ENCODE data around the gene ELOA. TPM values are rescaled to one million over a fixed set of nuclear protein-coding genes. Genes with fewer than 3 reads are reported as not detected.

The ELOA gene
- total and polyA plus RNA-seq, 9 of the 15 experiments (the other 6 are each of a cell fraction or from before 2014, with no cell fraction given), result 31.9 to 98.6 (median 61.3) TPM

GRCh38 chr1:23799570-23800399 is 56.5 kb downstream of the ELOA start:
- H3K9me3 ChIP-seq (replicated peaks; ENCODE audit: control insufficient read depth, insufficient read depth, low read depth, low read length), result no peaks in the 10 kb centered on the region
- H3K79me2 ChIP-seq (ENCODE audit: control insufficient read depth, insufficient read depth, low read length), result peaks cover 24% of the 10 kb centered on the region
- H3K4me3 ChIP-seq, result peak overlapping the region; percentile 80
- H3K27ac ChIP-seq (ENCODE audit: extremely low read depth, low read depth, low read length), result peak overlapping the region; percentile 74
- intact Hi-C loops (cut with micrococcal nuclease), result loop anchor here (1.0 to 2.0 kb wide), 2 partner anchors 22 to 27 kb away; no protein-coding TSS in a partner anchor
- H3K4me1 ChIP-seq (replicated peaks in 1 of 2; ENCODE audit: control insufficient read depth in 2 of 2, insufficient read depth in 2 of 2, low read length in 2 of 2), result peaks cover 21 to 46% of the 10 kb centered on the region in 2 experiments
- in situ Hi-C loops (cut with MboI), result no loop called here
- H3K27me3 ChIP-seq (ENCODE audit: control insufficient read depth in 2 of 2, insufficient read depth in 2 of 2, low read length in 2 of 2), result no peaks in the 10 kb centered on the region
- H2AFZ ChIP-seq (ENCODE audit: low read depth, low read length), result peak overlapping the region; percentile 77
- ChIA-PET POLR2A (interaction anchor here (0.5 to 6.8 kb wide), 10 partner anchors 8 to 157 kb away, joined by 3 to 71 read pairs (median 4); partner anchors contain the start of genes LYPLA2 and PITHD1), CTCF (ENCODE audit: low intra/inter-chr PET ratio) (no interaction called here)
- DNase-seq (ENCODE audit: extremely low read depth in 1 of 4, low spot score in 3 of 4), result peak; percentile 72 to 90 (median 82)
- peaks cover 5% of the 10 kb centered on the region for H3K9me1 ChIP-seq (ENCODE audit: control insufficient read depth, insufficient read depth, low read length)
- H3K4me2 ChIP-seq (ENCODE audit: insufficient read depth, low read length), result peak overlapping the region; percentile 96
- TSS peak; percentile 67 for BruUV-seq (replicated peaks)
- ATAC-seq, result peak; percentile 59
- H3K36me3 ChIP-seq (ENCODE audit: control insufficient read depth, insufficient read depth, low read length), result peaks cover 43% of the 10 kb centered on the region; the same call in 2 of the 3 replicates
- WGBS (ENCODE audit: insufficient coverage, low coverage, missing lambda C conversion rate), result 3% methylated on average over 38 of the region's 48 CpGs
- no peaks in the 10 kb centered on the region for H4K20me1 ChIP-seq (replicated peaks; ENCODE audit: control insufficient read depth, insufficient read depth, low read length)
- peak; percentile 51 for FAIRE-seq
- H3K9ac ChIP-seq (ENCODE audit: insufficient read depth in 1 of 2, low read depth in 2 of 2, low read length in 2 of 2), result peak overlapping the region; percentile 93 to 98
- TF ChIP-seq ZBTB33 (CRISPR knock-in tag; IDR thresholded peaks at IDR 0.05) (no peak), ZBTB9 (CRISPR knock-in tag; IDR thresholded peaks at IDR 0.05) (peak; percentile 84), ZBTB8A (IDR thresholded peaks at IDR 0.05; ENCODE audit: partially characterized antibody) (no peak), E2F6 (IDR thresholded peaks at IDR 0.05; ENCODE audit: borderline replicate concordance in 1 of 2, extremely low read depth in 1 of 2, insufficient read depth in 1 of 2, insufficient read length in 1 of 2, low read depth in 1 of 2, low read length in 1 of 2, poor library complexity in 1 of 2, severe bottlenecking in 1 of 2) (peak in 1 of 2 experiments; percentile 74), PML (IDR thresholded peaks at IDR 0.05; ENCODE audit: low read length) (no peak), DMBX1 (CRISPR knock-in tag; IDR thresholded peaks at IDR 0.05; ENCODE audit: borderline replicate concordance) (0 out of 2 replicates have a peak, but pooled peaks have one; percentile 52), TSHZ1 (CRISPR knock-in tag; IDR thresholded peaks at IDR 0.05) (no peak), EP400 (IDR thresholded peaks at IDR 0.05) (peak; percentile 81), ZKSCAN8 (CRISPR knock-in tag; IDR thresholded peaks at IDR 0.05) (no peak), FUS (optimal IDR thresholded peaks at IDR 0.05; ENCODE audit: low read depth, low read length) (no peak)

Data from K562 (cell line).